Upper lobe of right lung (tissue), 1 donor: ENCODE data around the gene NDUFA13. TPM values are rescaled to one million over a fixed set of nuclear protein-coding genes. Genes with fewer than 3 reads are reported as not detected.

Experiments used
- ATAC-seq: fragments of 200-7000 bp; cut with Tn5 transposase; one replicate; pipeline ENCODE4 v1.9.1; 2020; ENCODE audit warnings: mild to moderate bottlenecking, moderate library complexity
- DNase-seq: peaks from one replicate; pipeline ENCODE4 v3.0.0-alpha.2; 2020
- H3K27ac ChIP-seq: fragments of 200-600 bp; one replicate; pipeline ENCODE4 v1.8.0; 2022
- H3K27me3 ChIP-seq: fragments of 200-600 bp; one replicate; pipeline ENCODE4 v1.8.0; 2022; ENCODE audit warnings: mild to moderate bottlenecking
- H3K36me3 ChIP-seq: fragments of 200-600 bp; one replicate; pipeline ENCODE4 v1.8.0; 2022
- H3K4me1 ChIP-seq: fragments of 200-600 bp; one replicate; pipeline ENCODE4 v1.8.0; 2022
- H3K4me3 ChIP-seq: fragments of 200-600 bp; one replicate; pipeline ENCODE4 v1.8.0; 2022; ENCODE audit warnings: mild to moderate bottlenecking
- H3K9me3 ChIP-seq: fragments of 200-600 bp; one replicate; pipeline ENCODE4 v1.8.0; 2022
- intact Hi-C: fragments of 100-400 bp; cut with DNase I; formaldehyde crosslinking; loops from one replicate; pipeline ENCODE4 v1.11.0; 2022
- total RNA-seq: library from RNA; stranded (reverse); fragmentation: NEBNext Ultra II Directional; extraction: Animal tissue kit (Norgen Biotek cat#: 25700); gene quantifications from one replicate; pipeline ENCODE4 v1.2.1, GENCODE V29; 2021
- TF ChIP-seq, protein P1 (sequence below): fragments of 200-600 bp; IDR thresholded peaks from one replicate; pipeline ENCODE4 v1.8.0; 2022; ENCODE audit warnings: antibody characterized with exemption
- donor health status: DM: no; HTN: yes; CAD: no; lungs with severe emphysema.

The NDUFA13 gene
- total RNA-seq, 1 donor from 2014 or later, result 207 TPM

DNA sequence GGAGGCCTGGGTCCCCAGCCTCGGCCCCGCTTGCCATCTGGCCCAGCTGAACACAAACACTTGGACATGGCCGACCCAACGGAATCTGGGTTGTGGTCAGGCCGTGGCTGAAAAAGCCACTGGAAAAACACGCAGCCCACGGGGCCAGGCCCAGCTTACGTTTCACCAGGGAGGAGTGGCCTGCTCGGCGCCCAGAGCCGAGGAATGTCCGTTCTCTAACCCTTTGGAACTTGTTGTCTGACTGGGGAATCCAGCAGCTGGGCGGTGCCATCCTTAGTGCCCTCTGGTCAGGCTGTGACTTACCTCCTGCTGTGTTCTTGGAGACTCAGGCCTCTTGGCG lies 35.8 kb downstream of the NDUFA13 start:
- no peak overlapping the region for H3K4me3 ChIP-seq
- H3K4me1 ChIP-seq, result no peaks in the 10 kb centered on the region
- DNase-seq (no peak), ATAC-seq (no peak)
- intact Hi-C loops, result no loop called here
- no peak overlapping the region for H3K27ac ChIP-seq
- TF ChIP-seq, protein P1, sequence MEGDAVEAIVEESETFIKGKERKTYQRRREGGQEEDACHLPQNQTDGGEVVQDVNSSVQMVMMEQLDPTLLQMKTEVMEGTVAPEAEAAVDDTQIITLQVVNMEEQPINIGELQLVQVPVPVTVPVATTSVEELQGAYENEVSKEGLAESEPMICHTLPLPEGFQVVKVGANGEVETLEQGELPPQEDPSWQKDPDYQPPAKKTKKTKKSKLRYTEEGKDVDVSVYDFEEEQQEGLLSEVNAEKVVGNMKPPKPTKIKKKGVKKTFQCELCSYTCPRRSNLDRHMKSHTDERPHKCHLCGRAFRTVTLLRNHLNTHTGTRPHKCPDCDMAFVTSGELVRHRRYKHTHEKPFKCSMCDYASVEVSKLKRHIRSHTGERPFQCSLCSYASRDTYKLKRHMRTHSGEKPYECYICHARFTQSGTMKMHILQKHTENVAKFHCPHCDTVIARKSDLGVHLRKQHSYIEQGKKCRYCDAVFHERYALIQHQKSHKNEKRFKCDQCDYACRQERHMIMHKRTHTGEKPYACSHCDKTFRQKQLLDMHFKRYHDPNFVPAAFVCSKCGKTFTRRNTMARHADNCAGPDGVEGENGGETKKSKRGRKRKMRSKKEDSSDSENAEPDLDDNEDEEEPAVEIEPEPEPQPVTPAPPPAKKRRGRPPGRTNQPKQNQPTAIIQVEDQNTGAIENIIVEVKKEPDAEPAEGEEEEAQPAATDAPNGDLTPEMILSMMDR, result no peak
- no peaks in the 10 kb centered on the region for H3K36me3 ChIP-seq
- peaks cover 16% of the 10 kb centered on the region for H3K27me3 ChIP-seq
- H3K9me3 ChIP-seq, result no peaks in the 10 kb centered on the region

- H3K36me3 ChIP-seq, result no peaks in the 10 kb centered on the region
- DNase-seq, result no peak
- peak; percentile 54 for ATAC-seq
- intact Hi-C loops, result no loop called here
- H3K27ac ChIP-seq, result no peak overlapping the region
- no peak overlapping the region for H3K4me3 ChIP-seq
- H3K27me3 ChIP-seq, result peaks cover 16% of the 10 kb centered on the region
- H3K9me3 ChIP-seq, result no peaks in the 10 kb centered on the region
- no peaks in the 10 kb centered on the region for H3K4me1 ChIP-seq
- TF ChIP-seq, protein P1, result peak; percentile 54
Measured at GRCh38 chr19:19552798-19553197, 36.8 kb downstream of the NDUFA13 start.

DNA sequence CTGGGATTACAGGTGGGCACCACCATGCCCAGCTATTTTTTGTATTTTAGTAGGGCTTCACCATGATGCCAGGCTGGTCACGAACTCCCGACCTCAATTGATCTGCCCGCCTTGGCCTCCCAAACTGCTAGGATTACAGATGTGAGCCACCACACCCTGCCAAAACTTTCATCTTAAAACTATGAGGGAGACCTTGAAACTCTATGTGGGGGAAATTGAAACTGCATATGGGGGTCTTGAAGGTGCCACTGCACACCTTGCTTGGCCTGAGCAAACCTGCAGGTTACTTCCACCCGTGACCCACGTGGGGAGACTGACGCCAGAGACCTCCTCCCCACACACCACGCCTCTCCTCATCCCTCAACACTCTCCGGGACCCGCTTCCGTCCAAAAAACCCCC lies 37.6 kb downstream of the NDUFA13 start:
- ATAC-seq, result no peak

DNA sequence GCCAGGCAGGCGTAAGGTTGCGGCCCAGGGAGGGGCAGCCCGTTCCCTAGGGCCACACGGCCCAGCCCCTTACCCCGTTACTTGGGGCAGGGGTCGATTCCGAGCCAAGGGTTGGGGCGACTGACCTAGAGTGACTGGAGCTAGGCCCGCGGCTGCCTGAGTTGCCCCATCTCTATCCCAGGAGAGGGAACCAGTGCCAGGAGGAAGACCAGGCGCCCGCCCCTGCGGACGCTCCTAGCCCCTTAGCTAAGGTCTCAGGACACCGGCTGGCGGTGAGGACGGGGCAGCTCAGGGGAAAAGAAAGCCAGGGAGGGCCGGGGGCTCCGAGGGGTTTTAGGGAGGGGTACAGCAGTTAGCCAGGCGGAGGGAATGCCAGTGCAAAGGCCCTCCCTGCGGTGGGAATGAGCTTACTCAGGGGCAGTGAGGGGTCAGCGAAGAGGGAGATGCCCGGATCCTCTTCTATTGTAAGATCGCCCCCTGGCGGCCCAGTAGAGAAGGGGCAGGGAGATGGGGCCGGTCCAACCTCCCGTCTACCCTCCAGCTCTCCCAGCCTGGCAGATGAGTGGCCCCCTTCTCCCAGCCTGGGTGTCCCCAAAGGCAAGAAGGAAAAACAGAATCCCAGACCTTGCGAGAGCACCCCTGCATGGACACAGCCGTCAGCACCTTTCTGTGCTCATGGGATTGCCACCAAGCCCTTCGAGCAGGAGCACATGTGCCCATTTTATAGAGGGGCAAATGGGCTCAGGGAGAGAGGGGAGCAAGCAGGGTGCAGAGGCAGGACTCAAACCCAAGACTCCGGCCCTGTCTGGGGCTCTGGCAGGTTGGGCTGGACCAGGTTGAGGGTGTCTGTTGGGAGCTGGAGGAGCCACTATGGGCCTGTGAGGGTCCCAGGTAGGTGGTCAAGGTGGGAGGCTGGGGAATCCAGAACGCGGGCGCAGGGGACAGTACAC lies 38.3 kb downstream of the NDUFA13 start:
- Histone ChIP-seq H3K4me1 (no peaks in the 10 kb centered on the region), H3K9me3 (no peaks in the 10 kb centered on the region), H3K27me3 (peaks cover 8% of the 10 kb centered on the region), H3K36me3 (no peaks in the 10 kb centered on the region), H3K27ac (no peak overlapping the region), H3K4me3 (no peak overlapping the region)
- intact Hi-C loops, result no loop called here
- ATAC-seq, result peak; percentile 77
- peak; percentile 76 for DNase-seq
- TF ChIP-seq, protein P1, result peak; percentile 82

More for the DNA sequence above, 37.6 kb downstream of the NDUFA13 start:
- Histone ChIP-seq H3K36me3 (no peaks in the 10 kb centered on the region), H3K4me1 (no peaks in the 10 kb centered on the region), H3K27ac (no peak overlapping the region), H3K4me3 (no peak overlapping the region), H3K27me3 (peaks cover 14% of the 10 kb centered on the region), H3K9me3 (no peaks in the 10 kb centered on the region)
- TF ChIP-seq, protein P1, result no peak
- no peak for DNase-seq
- intact Hi-C loops, result no loop called here

- ATAC-seq (no peak), DNase-seq (no peak)
- H3K4me3 ChIP-seq, result no peak overlapping the region
- H3K9me3 ChIP-seq, result no peaks in the 10 kb centered on the region
- no peak overlapping the region for H3K27ac ChIP-seq
- TF ChIP-seq, protein P1, result no peak
- H3K36me3 ChIP-seq, result no peaks in the 10 kb centered on the region
- no peaks in the 10 kb centered on the region for H3K4me1 ChIP-seq
- no peaks in the 10 kb centered on the region for H3K27me3 ChIP-seq
- intact Hi-C loops, result no loop called here
Measured at GRCh38 chr19:19558055-19558454, 42.0 kb downstream of the NDUFA13 start.
